GM06990 (cell line): ENCODE data around the gene VCPKMT.

Source experiments
- DNase-seq: peaks from one replicate; pipeline ENCODE4 v3.0.0-alpha.2; 2011; ENCODE audit not compliant: insufficient read length; ENCODE audit errors: extremely low read depth
- H3K27me3 ChIP-seq: replicated peaks from 2 replicates; pipeline ENCODE4 v1.6.0; 2011; ENCODE audit warnings: low read length; ENCODE audit not compliant: control insufficient read depth, insufficient read depth
- H3K36me3 ChIP-seq: 2 replicates; pipeline ENCODE4 v1.5.1; 2011; ENCODE audit warnings: low read length; ENCODE audit not compliant: control insufficient read depth, insufficient read depth
- H3K4me3 ChIP-seq: replicated peaks from 2 replicates; pipeline ENCODE4 v1.5.1; 2011; ENCODE audit warnings: low read depth, mild to moderate bottlenecking, control low read depth, low read length
- TF ChIP-seq, protein P1 (sequence below): IDR thresholded peaks from 2 replicates; pipeline ENCODE4 v1.5.1; 2011; ENCODE audit warnings: low read length, control low read depth, mild to moderate bottlenecking, inconsistent platforms; ENCODE audit not compliant: insufficient read depth, poor library complexity, severe bottlenecking

The VCPKMT gene

DNA sequence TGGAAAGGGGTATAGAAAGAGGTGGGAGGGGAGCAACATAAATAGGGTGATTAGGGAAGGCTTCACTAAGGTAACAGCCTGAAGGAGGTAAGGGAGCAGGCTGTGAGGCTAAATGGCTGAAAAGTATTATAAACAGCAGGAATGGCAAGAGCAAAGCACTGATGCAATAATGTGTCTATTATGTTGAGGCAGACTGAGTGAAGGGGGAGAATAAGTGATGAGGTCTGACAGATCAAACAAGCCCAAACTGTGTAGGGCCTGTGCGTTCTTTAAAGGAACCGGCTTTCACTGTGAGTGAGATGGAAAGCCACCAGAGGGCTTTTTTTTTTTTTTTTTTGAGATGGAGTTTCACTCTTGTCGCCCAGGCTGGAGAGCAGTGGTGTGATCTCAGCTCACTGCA is 6.7 kb upstream of the VCPKMT start:
- Histone ChIP-seq H3K36me3 (peaks cover 3% of the 10 kb centered on the region), H3K27me3 (no peaks in the 10 kb centered on the region), H3K4me3 (no peak overlapping the region)
- TF ChIP-seq, protein P1, sequence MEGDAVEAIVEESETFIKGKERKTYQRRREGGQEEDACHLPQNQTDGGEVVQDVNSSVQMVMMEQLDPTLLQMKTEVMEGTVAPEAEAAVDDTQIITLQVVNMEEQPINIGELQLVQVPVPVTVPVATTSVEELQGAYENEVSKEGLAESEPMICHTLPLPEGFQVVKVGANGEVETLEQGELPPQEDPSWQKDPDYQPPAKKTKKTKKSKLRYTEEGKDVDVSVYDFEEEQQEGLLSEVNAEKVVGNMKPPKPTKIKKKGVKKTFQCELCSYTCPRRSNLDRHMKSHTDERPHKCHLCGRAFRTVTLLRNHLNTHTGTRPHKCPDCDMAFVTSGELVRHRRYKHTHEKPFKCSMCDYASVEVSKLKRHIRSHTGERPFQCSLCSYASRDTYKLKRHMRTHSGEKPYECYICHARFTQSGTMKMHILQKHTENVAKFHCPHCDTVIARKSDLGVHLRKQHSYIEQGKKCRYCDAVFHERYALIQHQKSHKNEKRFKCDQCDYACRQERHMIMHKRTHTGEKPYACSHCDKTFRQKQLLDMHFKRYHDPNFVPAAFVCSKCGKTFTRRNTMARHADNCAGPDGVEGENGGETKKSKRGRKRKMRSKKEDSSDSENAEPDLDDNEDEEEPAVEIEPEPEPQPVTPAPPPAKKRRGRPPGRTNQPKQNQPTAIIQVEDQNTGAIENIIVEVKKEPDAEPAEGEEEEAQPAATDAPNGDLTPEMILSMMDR = no peak
- no peak for DNase-seq

DNA sequence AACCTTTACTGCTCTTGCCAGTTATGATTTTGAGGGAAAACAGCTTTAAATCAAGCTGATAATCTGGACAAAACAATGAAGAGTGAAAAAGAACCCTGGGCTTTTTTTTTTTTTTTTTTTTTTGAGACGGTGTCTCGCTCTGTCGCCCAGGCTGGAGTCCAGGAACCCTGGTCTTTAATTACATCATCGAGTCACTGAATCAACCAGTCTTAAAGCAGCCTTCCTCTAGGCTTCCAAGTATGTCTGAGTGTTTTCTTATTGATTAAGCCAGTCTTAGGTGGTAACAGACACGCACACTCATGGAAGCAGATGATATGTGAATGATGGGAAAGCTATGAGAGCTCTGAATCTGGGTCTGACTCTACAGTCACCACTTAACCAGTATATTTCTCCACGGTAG is 5.9 kb upstream of the VCPKMT start:
- DNase-seq = no peak
- H3K4me3 ChIP-seq = no peak overlapping the region
- no peaks in the 10 kb centered on the region for H3K27me3 ChIP-seq
- peaks cover 2% of the 10 kb centered on the region for H3K36me3 ChIP-seq
- TF ChIP-seq, protein P1 = no peak

- Histone ChIP-seq H3K4me3 (no peak overlapping the region), H3K36me3 (peaks cover 2% of the 10 kb centered on the region), H3K27me3 (no peaks in the 10 kb centered on the region)
- DNase-seq = no peak
- TF ChIP-seq, protein P1 = no peak
These were observed 5.1 kb upstream of the VCPKMT start for GRCh38 chr14:50121486-50121885.

- TF ChIP-seq, protein P1 = no peak
- H3K27me3 ChIP-seq = no peaks in the 10 kb centered on the region
- DNase-seq = no peak
- H3K4me3 ChIP-seq = no peak overlapping the region
- H3K36me3 ChIP-seq = peaks cover 6% of the 10 kb centered on the region
These were observed 1.1 kb upstream of the VCPKMT start for GRCh38 chr14:50117456-50117855.

- no peak for DNase-seq
- no peaks in the 10 kb centered on the region for H3K27me3 ChIP-seq
- TF ChIP-seq, protein P1 = no peak
- H3K4me3 ChIP-seq = peak overlapping the region; percentile 28
- peaks cover 6% of the 10 kb centered on the region for H3K36me3 ChIP-seq
These were observed 594 bp upstream of the VCPKMT start for GRCh38 chr14:50116966-50117365.

GRCh38 chr14:50113381-50114035 is 2.9 kb downstream of the VCPKMT start:
- TF ChIP-seq, protein P1 = no peak
- Histone ChIP-seq H3K36me3 (peaks cover 10% of the 10 kb centered on the region), H3K27me3 (no peaks in the 10 kb centered on the region), H3K4me3 (peak overlapping the region; percentile 46)
- DNase-seq = peak; percentile 80
